ENCODE measurements around the gene CALD1.

CALD1 gene

GRCh38 chr7:134763960-134764359 lies 15.5 kb upstream of the CALD1 start:
- no peak for DNase-seq

DNA sequence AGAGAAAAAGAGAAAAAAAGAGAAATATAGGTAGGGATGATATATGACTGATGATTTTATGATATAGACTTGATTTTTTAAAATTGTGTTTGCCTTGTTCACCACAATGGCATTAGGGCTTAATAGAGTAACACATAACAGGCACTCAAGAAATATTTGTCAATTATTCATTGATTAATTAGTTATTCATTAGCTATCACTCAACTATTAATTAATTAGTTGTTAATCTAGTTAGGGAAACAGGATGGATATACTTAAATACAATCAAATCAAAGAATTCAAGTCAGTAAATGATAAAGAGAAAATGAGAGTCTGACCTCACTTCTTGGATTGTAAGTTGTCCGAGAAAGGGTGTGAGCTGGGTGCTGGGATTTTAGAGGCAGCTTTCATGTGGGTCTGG lies 15.1 kb upstream of the CALD1 start:
- no peak for DNase-seq

DNA sequence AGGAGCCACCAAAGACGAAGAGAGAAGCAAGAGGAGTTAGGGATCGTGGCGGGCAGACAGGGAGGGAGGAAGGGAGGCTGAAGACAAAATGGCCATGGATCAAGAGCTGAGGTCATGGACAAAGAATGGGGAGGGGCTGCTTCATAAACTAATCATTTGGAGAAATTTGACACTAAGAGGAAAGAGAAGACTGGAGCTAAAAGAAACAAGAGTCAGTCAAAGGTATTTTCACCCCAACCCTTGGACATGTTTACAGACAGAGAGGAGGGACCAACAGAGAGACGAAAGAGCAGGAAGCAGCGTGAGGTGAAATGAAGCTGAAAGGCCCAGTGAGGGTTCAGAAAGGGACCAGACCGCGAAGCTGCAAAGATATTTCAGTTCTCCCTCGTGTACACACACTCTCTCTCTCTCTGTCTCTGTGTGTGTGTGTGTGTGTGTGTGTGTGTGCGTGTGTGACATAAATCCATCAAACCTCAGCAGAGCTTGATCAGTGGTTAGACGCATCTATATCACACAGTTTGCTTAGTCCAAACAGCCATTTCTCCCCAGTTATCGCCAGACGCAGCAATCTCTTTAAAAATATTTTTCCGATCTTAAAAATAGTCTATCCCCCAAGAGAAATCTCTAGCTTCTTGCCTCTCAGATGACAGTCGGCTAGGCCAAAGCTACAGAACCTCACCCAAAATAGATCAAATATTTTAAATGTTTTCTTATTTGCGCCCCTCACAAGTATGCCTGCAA lies 12.5 kb upstream of the CALD1 start:
- no peak for DNase-seq

DNA sequence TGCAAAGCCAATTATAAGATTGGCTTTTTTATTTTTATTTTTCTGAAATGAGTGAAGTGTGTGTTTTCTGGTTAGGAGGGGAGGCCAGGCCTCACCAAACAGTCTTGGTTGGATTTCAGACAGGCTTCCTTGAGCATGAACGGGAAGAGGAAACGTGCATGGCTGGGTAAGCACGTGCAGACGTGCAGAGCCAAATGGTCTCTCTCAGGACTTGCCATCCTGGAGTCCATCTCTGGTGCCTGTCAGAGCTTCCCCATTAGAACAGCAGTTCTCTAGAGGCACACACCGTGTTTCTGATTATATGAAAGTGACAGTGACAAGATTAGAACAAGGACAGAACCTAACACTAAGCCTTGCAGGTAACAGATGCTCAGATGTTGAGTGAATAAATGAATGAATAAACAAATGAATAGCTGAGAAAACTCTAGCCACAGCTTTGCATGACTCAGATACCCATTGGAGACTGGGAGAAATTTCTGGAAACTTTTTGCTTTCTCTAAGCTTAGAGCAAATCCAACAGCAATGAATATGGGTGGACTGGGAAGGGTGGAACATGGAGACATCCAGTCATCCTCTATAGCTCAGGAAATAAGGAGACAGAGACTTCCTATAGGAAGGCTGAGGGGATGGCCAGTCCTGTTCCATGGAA lies 11.8 kb upstream of the CALD1 start:
- no peak for DNase-seq

DNA sequence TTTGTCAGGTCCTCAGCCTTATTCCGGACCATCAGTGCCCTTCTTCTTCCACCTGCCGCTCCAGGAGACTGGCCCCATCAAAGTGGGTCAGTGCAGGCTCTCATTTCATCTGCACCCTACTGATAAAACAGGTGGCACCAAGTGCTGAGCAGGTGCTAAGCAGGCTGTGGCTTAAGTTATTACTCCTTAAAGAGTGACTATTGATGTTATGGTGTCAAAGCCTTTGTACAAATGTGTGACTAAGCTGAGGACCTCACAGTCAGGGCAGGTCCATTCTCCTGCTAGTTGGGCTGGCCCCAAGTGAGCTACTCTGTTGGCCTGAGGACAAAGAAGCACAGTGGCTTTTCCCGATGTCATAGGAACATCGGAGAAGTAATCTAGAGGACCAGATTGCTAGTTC lies 11.2 kb upstream of the CALD1 start:
- no peak for DNase-seq

GRCh38 chr7:134770676-134771075 lies 8.8 kb upstream of the CALD1 start:
- no peak for DNase-seq

- DNase-seq: no peak
Measured at GRCh38 chr7:134771111-134771510, 8.3 kb upstream of the CALD1 start.

GRCh38 chr7:134771889-134772288 lies 7.5 kb upstream of the CALD1 start:
- no peak for DNase-seq

GRCh38 chr7:134772401-134772800 lies 7.0 kb upstream of the CALD1 start:
- no peak for DNase-seq

DNA sequence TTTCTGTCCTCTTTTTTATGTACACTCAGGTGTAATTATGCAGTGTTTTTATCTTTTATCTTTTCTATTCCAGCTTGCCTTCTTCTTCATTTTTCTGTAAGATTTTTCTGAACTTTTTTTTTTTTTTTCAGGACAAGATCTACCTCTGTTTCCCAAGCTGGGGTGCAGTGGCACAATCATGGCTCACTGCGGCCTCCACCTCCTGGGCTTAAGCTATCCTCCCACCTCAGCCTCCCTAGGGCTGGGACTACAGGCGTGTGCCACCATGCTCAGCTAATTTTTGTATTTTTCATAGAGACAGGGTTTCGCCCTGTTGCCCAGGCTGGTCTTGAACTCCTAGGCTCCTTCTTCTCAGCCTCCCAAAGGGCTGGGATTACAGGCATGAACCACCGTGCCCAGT lies 6.3 kb upstream of the CALD1 start:
- no peak for DNase-seq

- no peak for DNase-seq
Measured at GRCh38 chr7:134774119-134774518, 5.3 kb upstream of the CALD1 start.

GRCh38 chr7:134777470-134777869 lies 2.0 kb upstream of the CALD1 start:
- no peak for DNase-seq

- no peak for DNase-seq
Measured at GRCh38 chr7:134777908-134778580, 1.4 kb upstream of the CALD1 start.

DNA sequence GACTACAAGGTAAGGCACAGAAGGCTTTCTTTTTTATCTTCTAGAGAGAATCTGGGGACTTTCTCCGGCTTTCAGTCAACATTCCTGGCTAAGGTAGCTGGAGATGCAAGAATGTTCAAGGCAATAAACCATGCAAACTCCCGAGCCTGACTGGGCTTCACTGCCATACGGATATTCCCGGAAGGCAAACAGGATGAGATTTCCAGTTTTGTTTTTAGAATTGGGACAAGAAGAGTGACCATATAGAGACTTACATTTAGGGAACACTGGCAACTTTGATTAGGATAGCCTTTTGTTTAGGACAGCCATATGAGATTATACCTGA lies 269 bp downstream of the CALD1 start:
- DNase-seq: no peak

- no peak for DNase-seq
Measured at GRCh38 chr7:134780166-134780828, 863 bp downstream of the CALD1 start.

DNA sequence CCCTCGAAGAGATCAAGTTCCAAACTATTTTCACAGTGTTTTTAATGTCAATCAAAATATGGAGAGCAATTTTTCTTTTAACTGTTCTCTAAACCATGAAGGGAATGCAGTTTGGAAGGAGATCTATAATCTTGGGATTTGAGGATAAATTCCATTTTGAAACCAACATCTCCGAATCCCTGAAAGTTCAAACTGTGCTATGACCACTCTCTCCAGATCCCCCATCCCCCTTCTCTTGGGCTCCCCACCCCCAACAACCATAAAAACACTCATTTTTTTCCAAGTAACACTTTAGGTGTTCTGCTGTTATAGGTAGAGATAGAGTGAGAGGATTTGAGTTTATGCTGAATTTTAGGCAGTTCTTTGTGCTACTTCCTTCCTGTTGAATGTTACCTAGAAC lies 1.7 kb downstream of the CALD1 start:
- DNase-seq: no peak

DNA sequence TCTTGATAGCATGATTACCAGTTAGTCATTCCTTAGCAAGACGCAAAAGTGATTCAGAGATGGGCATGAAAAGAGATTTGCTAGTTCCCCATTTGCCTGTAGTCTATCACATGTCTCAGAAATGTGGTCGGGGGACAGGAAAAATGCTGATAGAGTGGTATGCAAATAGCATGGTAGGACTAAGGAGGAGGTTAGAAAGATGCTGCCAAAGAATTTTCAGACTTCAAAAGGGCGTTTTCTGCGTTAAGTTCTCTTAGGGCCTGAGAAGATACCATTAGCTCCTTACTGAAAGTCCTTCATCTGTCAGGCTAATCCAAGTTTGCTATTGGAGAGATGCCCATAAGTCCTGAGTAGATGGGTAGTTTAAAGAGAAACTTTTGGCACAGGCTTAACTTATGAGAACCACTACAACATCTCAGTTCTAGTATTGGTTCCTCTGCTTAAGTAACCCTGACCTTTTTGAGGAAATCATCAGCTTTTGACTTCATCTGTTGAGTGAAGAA lies 2.7 kb downstream of the CALD1 start:
- DNase-seq: no peak

DNA sequence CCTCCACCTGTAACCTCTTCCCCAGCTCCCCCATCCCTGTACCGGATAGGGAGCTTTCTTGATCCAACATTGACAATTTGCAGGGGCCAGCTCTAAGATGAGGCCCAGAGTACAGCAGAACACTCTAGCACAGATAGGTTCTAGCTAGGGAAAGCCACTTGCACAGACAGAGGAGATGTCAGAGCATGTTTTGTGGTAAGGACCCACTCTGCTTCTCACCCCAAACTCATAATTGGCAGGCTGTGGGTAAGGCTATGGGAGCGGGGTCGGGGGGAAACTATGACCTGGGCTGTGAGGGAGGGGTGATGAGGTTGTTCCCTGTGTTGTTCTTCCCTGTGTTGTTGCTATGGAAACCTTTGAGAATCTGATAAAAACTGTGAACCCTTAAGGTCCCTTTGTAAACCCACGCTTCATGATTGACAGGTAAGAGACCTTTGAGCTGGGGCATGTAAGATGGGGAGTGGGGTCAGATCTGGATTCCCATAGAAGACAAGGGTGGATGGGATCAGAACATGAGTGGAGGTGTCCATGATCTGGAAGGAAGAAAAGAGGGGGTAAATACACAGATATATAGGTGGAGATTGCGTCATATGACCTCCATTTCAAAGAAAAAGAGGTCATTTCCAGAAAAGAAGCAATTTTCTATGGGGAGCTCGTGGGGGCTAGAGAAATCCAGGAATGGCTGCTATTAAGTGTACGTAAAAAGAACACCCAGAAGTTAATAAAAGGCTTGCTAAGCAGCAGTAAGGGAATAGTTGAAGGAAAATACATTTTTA lies 4.0 kb downstream of the CALD1 start:
- DNase-seq: no peak

GRCh38 chr7:134784251-134785049 lies 5.0 kb downstream of the CALD1 start:
- DNase-seq: no peak

- no peak for DNase-seq
Measured at GRCh38 chr7:134785842-134786241, 6.4 kb downstream of the CALD1 start.

DNA sequence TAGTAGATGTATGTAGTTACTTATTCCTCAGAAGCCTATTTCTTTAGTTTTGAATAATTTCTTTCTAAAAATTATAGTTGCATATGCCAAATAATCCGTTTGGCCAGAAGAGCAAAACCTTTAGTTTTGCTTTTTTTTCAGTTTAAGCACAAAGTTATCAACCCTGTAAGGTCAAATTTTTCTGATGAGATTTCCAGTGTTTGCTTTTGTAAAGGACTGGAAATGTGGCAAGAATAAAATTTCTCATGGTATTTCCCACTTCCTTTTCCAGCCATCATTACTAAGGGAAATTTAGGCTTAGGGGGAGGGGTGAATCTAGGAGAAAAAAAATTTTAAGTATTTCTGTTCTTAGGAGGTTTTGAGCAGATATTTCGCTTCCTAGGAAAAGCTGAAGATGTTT lies 7.6 kb downstream of the CALD1 start:
- DNase-seq: no peak

DNA sequence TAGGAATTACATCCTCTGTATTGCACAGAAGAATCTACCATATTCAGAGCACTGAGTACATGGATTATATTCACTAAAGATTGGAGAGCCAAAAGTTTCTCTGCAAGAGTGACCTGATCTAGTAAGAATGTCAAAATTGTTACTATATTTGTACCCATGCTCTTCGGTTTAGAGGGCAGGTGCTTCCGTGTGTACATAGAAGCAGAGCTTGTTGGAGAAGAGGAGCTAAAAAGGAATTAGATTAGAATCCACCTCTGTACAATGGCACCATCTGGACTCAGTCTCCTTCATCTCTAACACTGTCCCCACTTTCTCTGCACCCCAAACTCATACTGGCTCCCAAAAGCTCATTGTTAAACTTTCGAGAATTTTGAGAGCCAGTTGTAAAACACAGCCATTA lies 8.3 kb downstream of the CALD1 start:
- DNase-seq: no peak

All from NCI-H2081 treated with DMSO at 0.1 percent for 48 hours (cell line).